ENCODE results near the gene ANKRD10.

GRCh38 chr13:110885516-110885915, 29.4 kb downstream of the ANKRD10 start:
- TF ChIP-seq CTCF (IDR thresholded peaks at IDR 0.05), result no peak
- TF ChIP-seq POLR2AphosphoS5 (IDR thresholded peaks at IDR 0.05), result no peak
